ENCODE measurements around the gene FRMPD4.
"Not testable (repeated sequence)": the region's sequence is repeated elsewhere in the genome, so short reads cannot be mapped to it uniquely, and the experiment has no call there.

Gene FRMPD4

GRCh38 chrX:12526306-12526705, 388.0 kb downstream of the FRMPD4 start:
- no peak for DNase-seq (ENCODE audit: extremely low read depth, low read depth)
- TF ChIP-seq, protein P1, sequence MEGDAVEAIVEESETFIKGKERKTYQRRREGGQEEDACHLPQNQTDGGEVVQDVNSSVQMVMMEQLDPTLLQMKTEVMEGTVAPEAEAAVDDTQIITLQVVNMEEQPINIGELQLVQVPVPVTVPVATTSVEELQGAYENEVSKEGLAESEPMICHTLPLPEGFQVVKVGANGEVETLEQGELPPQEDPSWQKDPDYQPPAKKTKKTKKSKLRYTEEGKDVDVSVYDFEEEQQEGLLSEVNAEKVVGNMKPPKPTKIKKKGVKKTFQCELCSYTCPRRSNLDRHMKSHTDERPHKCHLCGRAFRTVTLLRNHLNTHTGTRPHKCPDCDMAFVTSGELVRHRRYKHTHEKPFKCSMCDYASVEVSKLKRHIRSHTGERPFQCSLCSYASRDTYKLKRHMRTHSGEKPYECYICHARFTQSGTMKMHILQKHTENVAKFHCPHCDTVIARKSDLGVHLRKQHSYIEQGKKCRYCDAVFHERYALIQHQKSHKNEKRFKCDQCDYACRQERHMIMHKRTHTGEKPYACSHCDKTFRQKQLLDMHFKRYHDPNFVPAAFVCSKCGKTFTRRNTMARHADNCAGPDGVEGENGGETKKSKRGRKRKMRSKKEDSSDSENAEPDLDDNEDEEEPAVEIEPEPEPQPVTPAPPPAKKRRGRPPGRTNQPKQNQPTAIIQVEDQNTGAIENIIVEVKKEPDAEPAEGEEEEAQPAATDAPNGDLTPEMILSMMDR (IDR thresholded peaks at IDR 0.05; ENCODE audit: low read depth, low read length, missing control alignments), result no peak
- no peak overlapping the region for H3K4me3 ChIP-seq (replicated peaks; ENCODE audit: low read depth, low read length)

GRCh38 chrX:12538096-12538495, 399.8 kb downstream of the FRMPD4 start:
- H3K4me3 ChIP-seq (replicated peaks; ENCODE audit: low read depth, low read length); DNase-seq (ENCODE audit: extremely low read depth, low read depth): not testable (repeated sequence)

- not testable (repeated sequence) for DNase-seq (ENCODE audit: extremely low read depth, low read depth)
Measured at GRCh38 chrX:12542251-12542650, 404.0 kb downstream of the FRMPD4 start.

GRCh38 chrX:12548341-12548740, 410.1 kb downstream of the FRMPD4 start:
- no peak overlapping the region for H3K4me3 ChIP-seq (replicated peaks; ENCODE audit: low read depth, low read length)
- TF ChIP-seq, protein P1 (IDR thresholded peaks at IDR 0.05; ENCODE audit: low read depth, low read length, missing control alignments), result no peak
- DNase-seq (ENCODE audit: extremely low read depth, low read depth), result no peak

More at GRCh38 chrX:12542251-12542650, 404.0 kb downstream of the FRMPD4 start:
- not testable (repeated sequence) for H3K4me3 ChIP-seq (replicated peaks; ENCODE audit: low read depth, low read length)

GRCh38 chrX:12548746-12549145, 410.5 kb downstream of the FRMPD4 start:
- TF ChIP-seq, protein P1 (IDR thresholded peaks at IDR 0.05; ENCODE audit: low read depth, low read length, missing control alignments), result no peak
- no peak for DNase-seq (ENCODE audit: extremely low read depth, low read depth)
- no peak overlapping the region for H3K4me3 ChIP-seq (replicated peaks; ENCODE audit: low read depth, low read length)

DNA sequence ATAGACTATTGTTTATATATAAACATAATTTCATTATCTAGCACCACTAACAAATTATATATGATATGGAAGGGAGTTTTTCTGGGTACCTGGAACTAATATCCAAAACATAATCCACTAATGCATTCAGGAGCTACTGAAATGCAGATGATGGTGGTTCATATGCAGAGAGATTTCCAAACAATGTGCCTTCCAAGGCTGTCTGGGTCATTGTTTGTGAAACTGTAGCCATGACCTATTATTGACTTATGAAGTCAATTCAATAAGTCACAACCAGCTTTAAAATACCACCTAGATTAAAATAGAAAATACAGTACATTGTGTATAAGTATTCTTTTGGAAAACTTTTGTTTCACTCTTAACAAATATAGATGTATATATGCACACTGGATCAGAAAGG, 415.9 kb downstream of the FRMPD4 start:
- TF ChIP-seq, protein P1 (IDR thresholded peaks at IDR 0.05; ENCODE audit: low read depth, low read length, missing control alignments), result no peak
- H3K4me3 ChIP-seq (replicated peaks; ENCODE audit: low read depth, low read length), result no peak overlapping the region
- DNase-seq (ENCODE audit: extremely low read depth, low read depth), result no peak

DNA sequence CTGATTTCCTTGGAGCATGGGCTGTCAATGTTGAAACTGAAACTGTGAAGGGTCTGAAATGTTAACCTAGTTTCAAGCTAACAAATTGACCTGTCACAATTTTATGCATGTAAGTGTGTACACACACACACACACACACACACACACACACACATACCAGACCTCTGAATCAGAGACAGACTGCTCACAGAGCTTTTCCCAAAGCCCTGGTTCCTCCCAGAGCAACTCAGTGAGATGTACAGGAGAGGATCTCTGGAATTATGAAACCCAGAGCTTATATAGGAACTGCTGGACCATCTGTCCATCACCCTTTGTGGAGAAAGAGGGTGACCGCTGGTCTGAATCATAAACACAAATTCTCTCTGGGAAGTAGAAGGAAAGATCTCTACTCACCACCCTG, 424.8 kb downstream of the FRMPD4 start:
- TF ChIP-seq, protein P1 (IDR thresholded peaks at IDR 0.05; ENCODE audit: low read depth, low read length, missing control alignments), result no peak
- no peak overlapping the region for H3K4me3 ChIP-seq (replicated peaks; ENCODE audit: low read depth, low read length)
- no peak for DNase-seq (ENCODE audit: extremely low read depth, low read depth)

DNA sequence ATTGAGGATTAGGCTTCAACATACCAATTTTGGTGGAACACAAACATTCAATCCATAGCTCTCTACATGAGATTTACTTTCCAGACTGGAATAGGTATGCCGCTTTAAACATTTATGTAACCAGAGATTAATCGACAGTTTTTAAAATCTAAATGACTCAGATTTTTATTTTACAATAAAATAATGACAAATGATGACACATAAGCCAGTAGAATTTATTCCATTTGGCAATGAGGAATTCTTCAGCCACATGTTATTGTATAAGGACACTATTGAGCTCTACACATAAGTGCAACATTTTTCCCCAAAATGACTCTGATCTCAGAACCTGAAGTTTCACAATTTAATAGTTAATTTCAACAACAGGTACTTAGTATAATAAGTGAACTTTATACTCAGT, 425.9 kb downstream of the FRMPD4 start:
- TF ChIP-seq, protein P1 (IDR thresholded peaks at IDR 0.05; ENCODE audit: low read depth, low read length, missing control alignments), result no peak
- H3K4me3 ChIP-seq (replicated peaks; ENCODE audit: low read depth, low read length), result no peak overlapping the region
- no peak for DNase-seq (ENCODE audit: extremely low read depth, low read depth)
